ENCODE results near the gene SLCO2A1. TPM values are rescaled to one million over a fixed set of nuclear protein-coding genes. Genes with fewer than 3 reads are reported as not detected.

SLCO2A1 gene
- total and polyA plus RNA-seq, 2 of the 4 experiments (the other 2 are of a cell fraction) = under 0.01 to 1.5 TPM

GRCh38 chr3:133988631-133989161, 41.0 kb downstream of the SLCO2A1 start:
- no peak overlapping the region for H2AFZ ChIP-seq (replicated peaks; ENCODE audit: low read length, poor library complexity)
- 0 out of 2 replicates have a peak, but pooled peaks cover 2% of the 10 kb centered on the region for H3K4me1 ChIP-seq (ENCODE audit: control insufficient read depth, insufficient read depth, low read length)
- no peak overlapping the region for H3K4ac ChIP-seq (ENCODE audit: low read depth, low read length)
- H4K20me1 ChIP-seq (ENCODE audit: insufficient read depth, low read length) = no peaks in the 10 kb centered on the region
- H3K9me1 ChIP-seq (ENCODE audit: insufficient read depth, low read length) = no peaks in the 10 kb centered on the region; the same call in 1 of the 2 replicates
- no peak overlapping the region for H3K9ac ChIP-seq (ENCODE audit: low read depth, low read length)
- no peaks in the 10 kb centered on the region for H3K27me3 ChIP-seq (ENCODE audit: control insufficient read depth, insufficient read depth, low read length)
- no peak overlapping the region for H3K56ac ChIP-seq (ENCODE audit: extremely low read depth, insufficient read depth, low read length)
- TF ChIP-seq, protein P1, sequence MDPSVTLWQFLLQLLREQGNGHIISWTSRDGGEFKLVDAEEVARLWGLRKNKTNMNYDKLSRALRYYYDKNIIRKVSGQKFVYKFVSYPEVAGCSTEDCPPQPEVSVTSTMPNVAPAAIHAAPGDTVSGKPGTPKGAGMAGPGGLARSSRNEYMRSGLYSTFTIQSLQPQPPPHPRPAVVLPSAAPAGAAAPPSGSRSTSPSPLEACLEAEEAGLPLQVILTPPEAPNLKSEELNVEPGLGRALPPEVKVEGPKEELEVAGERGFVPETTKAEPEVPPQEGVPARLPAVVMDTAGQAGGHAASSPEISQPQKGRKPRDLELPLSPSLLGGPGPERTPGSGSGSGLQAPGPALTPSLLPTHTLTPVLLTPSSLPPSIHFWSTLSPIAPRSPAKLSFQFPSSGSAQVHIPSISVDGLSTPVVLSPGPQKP (IDR thresholded peaks at IDR 0.05; ENCODE audit: borderline replicate concordance, low read depth, low read length) = no peak
- TF ChIP-seq MAFK (IDR thresholded peaks at IDR 0.05; ENCODE audit: low read depth, low read length) = no peak
- TF ChIP-seq CHD1 (IDR thresholded peaks at IDR 0.05; ENCODE audit: low read depth, low read length) = no peak
- no peak for TF ChIP-seq CEBPB (IDR thresholded peaks at IDR 0.05; ENCODE audit: low read depth, low read length)
- no peak for TF ChIP-seq NFE2L2 (IDR thresholded peaks at IDR 0.05; ENCODE audit: low read depth, low read length)
- TF ChIP-seq, protein P2, sequence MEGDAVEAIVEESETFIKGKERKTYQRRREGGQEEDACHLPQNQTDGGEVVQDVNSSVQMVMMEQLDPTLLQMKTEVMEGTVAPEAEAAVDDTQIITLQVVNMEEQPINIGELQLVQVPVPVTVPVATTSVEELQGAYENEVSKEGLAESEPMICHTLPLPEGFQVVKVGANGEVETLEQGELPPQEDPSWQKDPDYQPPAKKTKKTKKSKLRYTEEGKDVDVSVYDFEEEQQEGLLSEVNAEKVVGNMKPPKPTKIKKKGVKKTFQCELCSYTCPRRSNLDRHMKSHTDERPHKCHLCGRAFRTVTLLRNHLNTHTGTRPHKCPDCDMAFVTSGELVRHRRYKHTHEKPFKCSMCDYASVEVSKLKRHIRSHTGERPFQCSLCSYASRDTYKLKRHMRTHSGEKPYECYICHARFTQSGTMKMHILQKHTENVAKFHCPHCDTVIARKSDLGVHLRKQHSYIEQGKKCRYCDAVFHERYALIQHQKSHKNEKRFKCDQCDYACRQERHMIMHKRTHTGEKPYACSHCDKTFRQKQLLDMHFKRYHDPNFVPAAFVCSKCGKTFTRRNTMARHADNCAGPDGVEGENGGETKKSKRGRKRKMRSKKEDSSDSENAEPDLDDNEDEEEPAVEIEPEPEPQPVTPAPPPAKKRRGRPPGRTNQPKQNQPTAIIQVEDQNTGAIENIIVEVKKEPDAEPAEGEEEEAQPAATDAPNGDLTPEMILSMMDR (conservative IDR thresholded peaks at IDR 0.05; ENCODE audit: low read depth, low read length) = no peak
- no peak for TF ChIP-seq RFX5 (IDR thresholded peaks at IDR 0.05; ENCODE audit: low read depth, low read length)
- no peak for TF ChIP-seq USF2 (IDR thresholded peaks at IDR 0.05; ENCODE audit: low read depth, low read length)
- TF ChIP-seq MXI1 (IDR thresholded peaks at IDR 0.05; ENCODE audit: borderline replicate concordance, low read depth, low read length) = no peak
- no peak for TF ChIP-seq SMC3 (IDR thresholded peaks at IDR 0.05; ENCODE audit: low read depth, low read length)
- TF ChIP-seq RCOR1 (IDR thresholded peaks at IDR 0.05; ENCODE audit: insufficient replicate concordance, low read length) = no peak
- no peak for TF ChIP-seq MAZ (IDR thresholded peaks at IDR 0.05; ENCODE audit: borderline replicate concordance, low read depth, low read length)
- TF ChIP-seq POLR2A (IDR thresholded peaks at IDR 0.05; ENCODE audit: low read depth, low read length) = no peak
- TF ChIP-seq FOS (IDR thresholded peaks at IDR 0.05; ENCODE audit: low read depth, low read length) = no peak
- no peak for TF ChIP-seq RAD21 (IDR thresholded peaks at IDR 0.05; ENCODE audit: low read length)
- TF ChIP-seq BHLHE40 (IDR thresholded peaks at IDR 0.05; ENCODE audit: low read depth, low read length) = no peak
- dilution Hi-C loops (cut with HindIII; ENCODE audit: low sequenced_read_pairs, unreplicated experiment) = no loop called here
- BruUV-seq (replicated peaks) = no TSS peak
- H2AK9ac ChIP-seq (replicated peaks; ENCODE audit: low read depth, low read length, poor library complexity) = no peak overlapping the region
- no peak overlapping the region for H4K8ac ChIP-seq (ENCODE audit: low read depth in 2 of 2, low read length in 2 of 2)
- intact Hi-C loops (cut with micrococcal nuclease) = no loop called here
- no peak overlapping the region for H2BK15ac ChIP-seq (ENCODE audit: low read depth, low read length)
- WGBS, 2 experiments (ENCODE audit: extremely low coverage in 2 of 2, insufficient read length in 1 of 2) = 60% methylated on average over 1 of the region's 9 CpGs; no CpG with 5 or more reads in 1 of the 2 experiments
- ATAC-seq (ENCODE audit: low read depth) = no peak
- CTCF ChIA-PET = no interaction called here
- no peaks in the 10 kb centered on the region for H3K79me1 ChIP-seq (ENCODE audit: low read depth in 1 of 2, low read length in 2 of 2)
- no peak overlapping the region for H2BK120ac ChIP-seq (ENCODE audit: low read depth, low read length)
- in situ Hi-C loops (cut with MboI; ENCODE audit: low sequenced_read_pairs) = no loop called here
- H2BK20ac ChIP-seq (ENCODE audit: low read depth, low read length) = no peak overlapping the region
- no peak overlapping the region for H4K5ac ChIP-seq (ENCODE audit: low read depth, low read length)
- no peak overlapping the region for H3K27ac ChIP-seq (ENCODE audit: insufficient read depth, low read length)
- H3K23ac ChIP-seq (ENCODE audit: low read depth, low read length) = no peak overlapping the region
- H3K4me3 ChIP-seq (ENCODE audit: insufficient read depth, low read depth, low read length) = no peak overlapping the region
- H3K36me3 ChIP-seq (ENCODE audit: control insufficient read depth, insufficient read depth, low read length) = no peaks in the 10 kb centered on the region
- H2BK5ac ChIP-seq (ENCODE audit: low read depth, low read length, poor library complexity, severe bottlenecking) = no peak overlapping the region
- H3K4me2 ChIP-seq (ENCODE audit: low read depth, low read length) = no peak overlapping the region
- H3K9me3 ChIP-seq (ENCODE audit: control insufficient read depth, insufficient read depth, low read length) = no peaks in the 10 kb centered on the region
- POLR2A ChIA-PET (ENCODE audit: unreplicated experiment) = no interaction called here
- no peak overlapping the region for H3K14ac ChIP-seq (replicated peaks; ENCODE audit: low read depth, low read length)
- H4K91ac ChIP-seq (ENCODE audit: insufficient read depth, low read depth, low read length) = no peak overlapping the region
- H3K18ac ChIP-seq (ENCODE audit: low read depth, low read length) = no peak overlapping the region
- DNase-seq = no peak
- no peak overlapping the region for H2AK5ac ChIP-seq (ENCODE audit: low read depth, low read length)
